Activated CD8-positive, alpha-beta memory T cell treated with anti-CD3 and anti-CD28 coated beads, Interleukin-2, amount 10 ng/mL, durations not matched to agents 7 days and 5 days (primary cell): Measurements from ENCODE around the gene SLC5A10. TPM values are rescaled to one million over a fixed set of nuclear protein-coding genes. Genes with fewer than 3 reads are reported as not detected.

Experiments used
- ATAC-seq: fragments of 150-1000 bp; cut with Tn5 transposase; one replicate; pipeline ENCODE4 v1.10.0; 2021; ENCODE audit warnings: moderate library complexity
- CTCF ChIA-PET: fragments of 350-600 bp; sonication (Branson Sonifier 250); formaldehyde crosslinking; loops from one replicate; lab custom pipeline; 2021; ENCODE audit warnings: antibody characterized with exemption; lab: Charles Lee
- DNase-seq: peaks from one replicate; pipeline ENCODE4 v3.0.0-alpha.2; 2020
- H3K27ac Mint-ChIP-seq: one replicate; pipeline ENCODE4 v1.8.0; 2021; ENCODE audit warnings: mild to moderate bottlenecking, mixed read lengths
- H3K27me3 Mint-ChIP-seq: one replicate; pipeline ENCODE4 v1.8.0; 2021; ENCODE audit warnings: mixed read lengths
- H3K36me3 Mint-ChIP-seq: one replicate; pipeline ENCODE4 v1.8.0; 2021; ENCODE audit warnings: mild to moderate bottlenecking, mixed read lengths
- H3K4me1 Mint-ChIP-seq: one replicate; pipeline ENCODE4 v1.8.0; 2021; ENCODE audit warnings: mixed read lengths
- H3K4me3 Mint-ChIP-seq: one replicate; pipeline ENCODE4 v1.8.0; 2021; ENCODE audit warnings: mild to moderate bottlenecking, moderate library complexity, mixed read lengths
- H3K9me3 Mint-ChIP-seq: one replicate; pipeline ENCODE4 v1.8.0; 2022; ENCODE audit warnings: low read depth, mixed read lengths
- total RNA-seq, 2 experiments: library from RNA; stranded (reverse); gene quantifications; one replicate each; pipeline ENCODE4 v1.2.3, GENCODE V29; 2021

Gene SLC5A10
- total RNA-seq, 2 experiments from 2014 or later: not detected

GRCh38 chr17:18986541-18987229, 34.7 kb downstream of the SLC5A10 start:
- Mint-ChIP-seq H3K36me3 (no peaks in the 10 kb centered on the region), H3K4me3 (no peak overlapping the region), H3K4me1 (no peaks in the 10 kb centered on the region), H3K27me3 (no peaks in the 10 kb centered on the region), H3K27ac (no peak overlapping the region), H3K9me3 (no peaks in the 10 kb centered on the region)
- ATAC-seq (peak; percentile 33), DNase-seq (no peak)
- CTCF ChIA-PET: interaction anchor here (2.5 kb wide), 1 partner anchor 25 kb away, joined by 7 read pairs; no protein-coding TSS in a partner anchor

- Mint-ChIP-seq H3K36me3 (no peaks in the 10 kb centered on the region), H3K27me3 (no peaks in the 10 kb centered on the region), H3K4me3 (no peak overlapping the region), H3K27ac (no peak overlapping the region), H3K9me3 (no peaks in the 10 kb centered on the region), H3K4me1 (peaks cover 2% of the 10 kb centered on the region)
- DNase-seq: no peak
- ATAC-seq: no peak
- CTCF ChIA-PET: interaction anchor here (2.5 kb wide), 1 partner anchor 26 kb away, joined by 7 read pairs; no protein-coding TSS in a partner anchor
These were observed 35.3 kb downstream of the SLC5A10 start for GRCh38 chr17:18987230-18987610.

GRCh38 chr17:18987862-18988545, 36.0 kb downstream of the SLC5A10 start:
- Mint-ChIP-seq H3K27me3 (no peaks in the 10 kb centered on the region), H3K9me3 (no peaks in the 10 kb centered on the region), H3K4me3 (no peak overlapping the region), H3K36me3 (no peaks in the 10 kb centered on the region), H3K4me1 (peaks cover 8% of the 10 kb centered on the region), H3K27ac (no peak overlapping the region)
- ATAC-seq (no peak), DNase-seq (no peak)
- CTCF ChIA-PET: interaction anchor here (1.0 kb wide), 1 partner anchor 27 kb away, joined by 3 read pairs; no protein-coding TSS in a partner anchor

GRCh38 chr17:18988546-18989173, 36.7 kb downstream of the SLC5A10 start:
- ATAC-seq: no peak
- no peaks in the 10 kb centered on the region for H3K36me3 Mint-ChIP-seq
- no peak for DNase-seq
- peaks cover 12% of the 10 kb centered on the region for H3K4me1 Mint-ChIP-seq
- no peak overlapping the region for H3K4me3 Mint-ChIP-seq
- CTCF ChIA-PET: interaction anchor here (1.0 kb wide), 1 partner anchor 28 kb away, joined by 3 read pairs; no protein-coding TSS in a partner anchor
- H3K27ac Mint-ChIP-seq: no peak overlapping the region
- H3K27me3 Mint-ChIP-seq: no peaks in the 10 kb centered on the region
- H3K9me3 Mint-ChIP-seq: no peaks in the 10 kb centered on the region

- H3K27me3 Mint-ChIP-seq: no peaks in the 10 kb centered on the region
- no peak for DNase-seq
- peaks cover 12% of the 10 kb centered on the region for H3K4me1 Mint-ChIP-seq
- peaks cover 5% of the 10 kb centered on the region for H3K36me3 Mint-ChIP-seq
- H3K4me3 Mint-ChIP-seq: no peak overlapping the region
- ATAC-seq: no peak
- CTCF ChIA-PET: interaction anchor here (1.9 kb wide), 1 partner anchor 29 kb away, joined by 6 read pairs; no protein-coding TSS in a partner anchor
- no peak overlapping the region for H3K27ac Mint-ChIP-seq
- H3K9me3 Mint-ChIP-seq: peaks cover 6% of the 10 kb centered on the region
These were observed 38.4 kb downstream of the SLC5A10 start for GRCh38 chr17:18990331-18990730.

GRCh38 chr17:18991531-18992315, 39.8 kb downstream of the SLC5A10 start:
- Mint-ChIP-seq H3K9me3 (peaks cover 10% of the 10 kb centered on the region), H3K27ac (no peak overlapping the region), H3K4me1 (peaks cover 12% of the 10 kb centered on the region), H3K36me3 (peaks cover 12% of the 10 kb centered on the region), H3K27me3 (no peaks in the 10 kb centered on the region), H3K4me3 (no peak overlapping the region)
- ATAC-seq: no peak
- CTCF ChIA-PET: interaction anchor here (1.0 to 1.9 kb wide), 2 partner anchors 11 to 31 kb away, joined by 3 to 6 read pairs; no protein-coding TSS in a partner anchor
- DNase-seq: no peak

- H3K27ac Mint-ChIP-seq: no peak overlapping the region
- DNase-seq (peak; percentile 64), ATAC-seq (peak; percentile 48)
- H3K4me1 Mint-ChIP-seq: peaks cover 12% of the 10 kb centered on the region
- CTCF ChIA-PET: interaction anchor here (1.0 kb wide), 1 partner anchor 12 kb away, joined by 3 read pairs; no protein-coding TSS in a partner anchor
- H3K9me3 Mint-ChIP-seq: peaks cover 10% of the 10 kb centered on the region
- peaks cover 14% of the 10 kb centered on the region for H3K36me3 Mint-ChIP-seq
- H3K4me3 Mint-ChIP-seq: no peak overlapping the region
- H3K27me3 Mint-ChIP-seq: no peaks in the 10 kb centered on the region
These were observed 40.6 kb downstream of the SLC5A10 start for GRCh38 chr17:18992454-18993130.

- H3K27ac Mint-ChIP-seq: no peak overlapping the region
- no peaks in the 10 kb centered on the region for H3K27me3 Mint-ChIP-seq
- peaks cover 14% of the 10 kb centered on the region for H3K36me3 Mint-ChIP-seq
- peaks cover 12% of the 10 kb centered on the region for H3K4me1 Mint-ChIP-seq
- DNase-seq: no peak
- CTCF ChIA-PET: interaction anchor here (0.6 to 1.4 kb wide), 2 partner anchors 9 to 204 kb away, joined by 3 read pairs; no protein-coding TSS in a partner anchor
- no peak for ATAC-seq
- H3K9me3 Mint-ChIP-seq: peaks cover 10% of the 10 kb centered on the region
- no peak overlapping the region for H3K4me3 Mint-ChIP-seq
These were observed 42.1 kb downstream of the SLC5A10 start for GRCh38 chr17:18993905-18994526.

GRCh38 chr17:18994631-18995030, 42.7 kb downstream of the SLC5A10 start:
- ATAC-seq (no peak), DNase-seq (no peak)
- no peak overlapping the region for H3K4me3 Mint-ChIP-seq
- no peaks in the 10 kb centered on the region for H3K27me3 Mint-ChIP-seq
- H3K36me3 Mint-ChIP-seq: peaks cover 14% of the 10 kb centered on the region
- no peak overlapping the region for H3K27ac Mint-ChIP-seq
- H3K9me3 Mint-ChIP-seq: peaks cover 10% of the 10 kb centered on the region
- H3K4me1 Mint-ChIP-seq: peaks cover 12% of the 10 kb centered on the region
- CTCF ChIA-PET: interaction anchor here (0.6 to 1.4 kb wide), 2 partner anchors 10 to 205 kb away, joined by 3 read pairs; no protein-coding TSS in a partner anchor

GRCh38 chr17:18995220-18995619, 43.3 kb downstream of the SLC5A10 start:
- Mint-ChIP-seq H3K4me1 (peaks cover 12% of the 10 kb centered on the region), H3K27ac (no peak overlapping the region), H3K27me3 (no peaks in the 10 kb centered on the region), H3K36me3 (peaks cover 14% of the 10 kb centered on the region), H3K9me3 (peaks cover 10% of the 10 kb centered on the region), H3K4me3 (no peak overlapping the region)
- DNase-seq (no peak), ATAC-seq (no peak)
- CTCF ChIA-PET: interaction anchor here (1.4 kb wide), 1 partner anchor 10 kb away, joined by 3 read pairs; no protein-coding TSS in a partner anchor

- H3K27me3 Mint-ChIP-seq: no peaks in the 10 kb centered on the region
- CTCF ChIA-PET: interaction anchor here (0.7 kb wide), 1 partner anchor 100 kb away, joined by 3 read pairs; no protein-coding TSS in a partner anchor
- H3K9me3 Mint-ChIP-seq: peaks cover 10% of the 10 kb centered on the region
- peaks cover 14% of the 10 kb centered on the region for H3K36me3 Mint-ChIP-seq
- peaks cover 12% of the 10 kb centered on the region for H3K4me1 Mint-ChIP-seq
- no peak overlapping the region for H3K27ac Mint-ChIP-seq
- no peak for DNase-seq
- ATAC-seq: no peak
- H3K4me3 Mint-ChIP-seq: no peak overlapping the region
These were observed 44.5 kb downstream of the SLC5A10 start for GRCh38 chr17:18996458-18996857.
